Neuronal stem cell (in vitro differentiated cells): ENCODE measurements around the gene SAMD9L.

Source experiments
- DNase-seq: peaks from one replicate; pipeline ENCODE4 v3.0.0-alpha.2; 2013; ENCODE audit warnings: low spot score
- H2AFZ ChIP-seq: one replicate; pipeline ENCODE4 v1.6.1; 2013; ENCODE audit warnings: mild to moderate bottlenecking, low read length, inconsistent platforms
- H2AK5ac ChIP-seq: 2 replicates; pipeline ENCODE4 v1.6.1; 2013; ENCODE audit warnings: low read depth, mild to moderate bottlenecking, inconsistent platforms, low read length, moderate library complexity, mixed read lengths
- H2BK120ac ChIP-seq: 2 replicates; pipeline ENCODE4 v1.6.1; 2013; ENCODE audit warnings: low read depth, mild to moderate bottlenecking, inconsistent platforms, low read length, moderate library complexity, mixed read lengths
- H2BK12ac ChIP-seq: one replicate; pipeline ENCODE4 v1.6.1; 2013; ENCODE audit warnings: low read length, inconsistent platforms
- H2BK15ac ChIP-seq: 2 replicates; pipeline ENCODE4 v1.6.1; 2013; ENCODE audit warnings: mild to moderate bottlenecking, low read length, inconsistent platforms, mixed read lengths
- H2BK5ac ChIP-seq: one replicate; pipeline ENCODE4 v1.6.1; 2013; ENCODE audit warnings: inconsistent platforms, mild to moderate bottlenecking, low read length, moderate library complexity
- H3K14ac ChIP-seq: one replicate; pipeline ENCODE4 v1.6.1; 2013; ENCODE audit warnings: low read length, inconsistent platforms
- H3K18ac ChIP-seq: 2 replicates; pipeline ENCODE4 v1.6.1; 2013; ENCODE audit warnings: low read length, inconsistent platforms
- H3K23ac ChIP-seq: 2 replicates; pipeline ENCODE4 v1.6.1; 2013; ENCODE audit warnings: low read depth, mild to moderate bottlenecking, mixed read lengths, low read length, inconsistent platforms; ENCODE audit not compliant: poor library complexity
- H3K27ac ChIP-seq: replicated peaks from 3 replicates; pipeline ENCODE4 v1.5.1; 2013; ENCODE audit warnings: low read length, inconsistent platforms
- H3K27me3 ChIP-seq, 3 experiments: 2 replicates each; pipeline ENCODE4 v1.6.1; 2013; ENCODE audit warnings: low read length in 3 of 3, mild to moderate bottlenecking in 2 of 3, inconsistent platforms in 1 of 3, low read depth in 1 of 3, mixed read lengths in 1 of 3, moderate library complexity in 1 of 3; ENCODE audit not compliant: control insufficient read depth in 3 of 3, insufficient read depth in 3 of 3
- H3K36me3 ChIP-seq, 2 donors: replicated peaks in 1 of 2; 2 replicates each; pipeline ENCODE4 v1.6.1; 2013; ENCODE audit warnings: low read length in 2 of 2; ENCODE audit not compliant: control insufficient read depth in 2 of 2, insufficient read depth in 2 of 2
- H3K4ac ChIP-seq: 2 replicates; pipeline ENCODE4 v1.6.1; 2013; ENCODE audit warnings: inconsistent platforms, mild to moderate bottlenecking, low read length, moderate library complexity
- H3K4me1 ChIP-seq, 2 donors: 1 replicate in 1 of 2; 2 replicates in 1 of 2; pipeline ENCODE4 v1.6.1; 2013; ENCODE audit warnings: low read length in 2 of 2, low read depth in 1 of 2; ENCODE audit not compliant: control insufficient read depth in 2 of 2, insufficient read depth in 1 of 2
- H3K4me2 ChIP-seq: one replicate; pipeline ENCODE4 v1.6.1; 2013; ENCODE audit warnings: mild to moderate bottlenecking, low read length, inconsistent platforms; ENCODE audit not compliant: insufficient read depth, poor library complexity, severe bottlenecking
- H3K4me3 ChIP-seq, 2 donors: 2 replicates each; pipeline ENCODE4 v1.5.1; 2013; ENCODE audit warnings: low read length in 2 of 2, mild to moderate bottlenecking in 2 of 2, inconsistent platforms in 1 of 2, moderate library complexity in 1 of 2
- H3K79me1 ChIP-seq: one replicate; pipeline ENCODE4 v1.6.1; 2013; ENCODE audit warnings: low read depth, mild to moderate bottlenecking, inconsistent platforms, low read length, moderate library complexity
- H3K9ac ChIP-seq: one replicate; pipeline ENCODE4 v1.6.1; 2013; ENCODE audit warnings: mild to moderate bottlenecking, low read depth, low read length, inconsistent platforms; ENCODE audit not compliant: poor library complexity
- H3K9me3 ChIP-seq, 2 donors: replicated peaks in 1 of 2; 2 replicates each; pipeline versions ENCODE3 to v1.6.1; 2013; ENCODE audit warnings: low read length in 2 of 2, mild to moderate bottlenecking in 2 of 2, inconsistent platforms in 1 of 2, low read depth in 1 of 2, mixed read lengths in 1 of 2, moderate library complexity in 1 of 2; ENCODE audit not compliant: control insufficient read depth in 2 of 2, insufficient read depth in 1 of 2
- H4K8ac ChIP-seq: one replicate; pipeline ENCODE4 v1.6.1; 2013; ENCODE audit warnings: low read depth, mild to moderate bottlenecking, inconsistent platforms, low read length, moderate library complexity
- H4K91ac ChIP-seq: one replicate; pipeline ENCODE4 v1.6.1; 2013; ENCODE audit warnings: low read length, low read depth, mild to moderate bottlenecking, inconsistent platforms; ENCODE audit not compliant: poor library complexity
- WGBS, 2 donors: extraction: QIAGEN DNeasy Blood & Tissue Kit; methylation state at CpG; one replicate each; pipeline ENCODE4 v1.1.7; 2013; ENCODE audit warnings: missing lambda C conversion rate in 2 of 2, mixed read lengths in 1 of 2; ENCODE audit not compliant: insufficient read length in 2 of 2, insufficient replicate concordance in 1 of 2; ENCODE audit errors: extremely low coverage in 2 of 2; 5-methylcytosine and 5-hydroxymethylcytosine counted together

Gene SAMD9L

DNA sequence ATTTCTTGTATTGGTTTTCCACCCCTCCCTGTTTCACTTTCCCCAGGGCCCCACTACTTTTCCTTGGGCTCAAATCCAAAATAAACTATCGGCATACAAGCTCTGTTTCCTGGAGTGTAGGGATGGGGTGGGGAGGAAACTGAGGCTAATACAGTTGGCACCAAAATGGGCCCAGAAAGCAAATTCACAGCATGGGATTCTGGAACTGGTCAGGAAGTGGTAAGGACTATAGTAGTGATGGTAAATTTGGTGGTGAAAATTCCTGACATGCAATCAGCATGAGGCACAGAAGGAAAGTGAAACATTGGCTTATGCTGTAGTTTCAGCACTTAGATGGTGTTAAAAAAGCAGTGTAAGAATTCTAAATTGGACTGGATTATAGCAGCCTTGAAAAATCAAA is 8.7 kb upstream of the SAMD9L start:
- Histone ChIP-seq H2BK120ac (no peak overlapping the region), H3K27me3 (peaks cover 0 to 8% (median 0%) of the 10 kb centered on the region in 3 experiments), H3K4ac (no peak overlapping the region), H2BK5ac (no peak overlapping the region), H3K4me2 (no peak overlapping the region), H3K79me1 (no peaks in the 10 kb centered on the region), H3K4me3 (no peak overlapping the region), H3K9me3 (no peaks in the 10 kb centered on the region), H3K4me1 (no peaks in the 10 kb centered on the region), H2BK15ac (no peak overlapping the region), H3K9ac (no peak overlapping the region), H3K27ac (no peak overlapping the region), H3K14ac (no peak overlapping the region), H4K8ac (no peak overlapping the region), H3K18ac (no peak overlapping the region), H2AFZ (no peak overlapping the region), H3K23ac (no peak overlapping the region), H2BK12ac (no peak overlapping the region), H4K91ac (no peak overlapping the region), H2AK5ac (no peak overlapping the region), H3K36me3 (no peaks in the 10 kb centered on the region)
- no peak for DNase-seq
- WGBS, 2 donors: no CpG with 5 or more reads among the region's 1 CpG

DNA sequence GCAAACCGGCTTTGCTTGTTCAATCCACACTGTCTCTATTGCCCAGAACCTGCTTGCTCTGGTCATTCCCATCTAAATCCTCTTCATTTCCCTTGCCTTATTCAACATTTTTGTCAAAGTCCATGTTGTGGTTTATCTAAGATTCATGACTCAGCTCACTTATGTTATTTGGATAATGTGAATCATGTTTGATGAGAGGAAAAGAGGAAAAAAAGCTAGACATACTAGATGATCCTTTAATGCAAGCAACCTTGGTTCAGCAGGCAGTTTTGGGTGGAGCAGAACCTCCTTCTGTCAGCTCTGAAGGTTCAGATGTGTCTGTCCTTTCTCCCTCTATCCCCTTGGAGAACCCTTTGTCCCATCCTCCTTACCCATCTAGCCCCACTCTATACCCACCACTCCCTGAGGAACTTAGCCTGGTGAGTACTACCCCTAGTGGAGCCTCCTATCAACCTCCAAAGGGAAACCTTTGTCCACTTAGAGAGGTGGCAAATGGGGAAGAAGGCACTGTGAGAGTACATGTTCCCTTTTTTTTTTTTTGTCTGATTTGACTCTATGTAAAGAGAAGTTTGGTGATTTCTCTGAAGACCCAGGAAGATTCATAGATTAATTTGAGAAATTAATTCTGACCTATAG is 2.1 kb upstream of the SAMD9L start:
- no peak overlapping the region for H3K4me2 ChIP-seq
- no peak overlapping the region for H4K8ac ChIP-seq
- no peak overlapping the region for H2BK120ac ChIP-seq
- no peak overlapping the region for H2AFZ ChIP-seq
- no peak overlapping the region for H3K4me3 ChIP-seq
- H2BK15ac ChIP-seq: no peak overlapping the region
- no peaks in the 10 kb centered on the region for H3K9me3 ChIP-seq
- no peak for DNase-seq
- H3K79me1 ChIP-seq: no peaks in the 10 kb centered on the region
- no peak overlapping the region for H2BK5ac ChIP-seq
- H2BK12ac ChIP-seq: no peak overlapping the region
- no CpG with 5 or more reads among the region's 1 CpG for WGBS, 2 donors
- peaks cover 0 to 6% of the 10 kb centered on the region in 2 donors for H3K4me1 ChIP-seq
- H3K4ac ChIP-seq: no peak overlapping the region
- no peak overlapping the region for H3K14ac ChIP-seq
- H3K18ac ChIP-seq: no peak overlapping the region
- H3K23ac ChIP-seq: no peak overlapping the region
- H3K9ac ChIP-seq: no peak overlapping the region
- peaks cover 0 to 11% (median 0%) of the 10 kb centered on the region in 3 experiments for H3K27me3 ChIP-seq
- no peak overlapping the region for H3K27ac ChIP-seq
- no peak overlapping the region for H2AK5ac ChIP-seq
- H4K91ac ChIP-seq: no peak overlapping the region
- H3K36me3 ChIP-seq: no peaks in the 10 kb centered on the region

DNA sequence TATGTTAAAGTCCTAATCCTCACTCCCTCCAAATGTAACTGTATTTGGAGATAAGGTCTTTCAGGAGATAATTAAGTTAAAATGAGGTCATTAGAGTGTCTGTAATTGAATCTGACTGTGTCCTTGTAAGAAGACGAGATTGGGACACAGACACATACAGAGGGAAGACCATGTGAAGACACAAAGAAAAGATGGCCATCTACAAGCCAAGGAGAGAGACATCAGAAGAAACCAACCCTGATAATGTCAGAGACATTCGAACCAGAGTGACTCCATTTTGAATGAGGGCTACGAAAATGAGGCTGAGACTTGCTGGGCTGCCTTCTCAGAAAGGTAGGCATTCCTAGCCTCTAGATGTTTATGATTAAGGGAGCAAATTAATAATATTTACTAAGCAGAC is 542 bp upstream of the SAMD9L start:
- no peak overlapping the region for H2BK12ac ChIP-seq
- H2BK5ac ChIP-seq: no peak overlapping the region
- H2AK5ac ChIP-seq: no peak overlapping the region
- peaks cover 0 to 10% (median 0%) of the 10 kb centered on the region in 3 experiments for H3K27me3 ChIP-seq
- no peak overlapping the region for H3K18ac ChIP-seq
- no peak overlapping the region for H3K4me3 ChIP-seq
- no peak overlapping the region for H2BK120ac ChIP-seq
- no CpG with 5 or more reads among the region's 3 CpGs for WGBS, 2 donors
- no peaks in the 10 kb centered on the region for H3K36me3 ChIP-seq
- no peaks in the 10 kb centered on the region for H3K9me3 ChIP-seq
- no peak overlapping the region for H2AFZ ChIP-seq
- H3K4me2 ChIP-seq: no peak overlapping the region
- H3K23ac ChIP-seq: no peak overlapping the region
- H3K4me1 ChIP-seq: peaks cover 0 to 6% of the 10 kb centered on the region in 2 donors
- H4K8ac ChIP-seq: no peak overlapping the region
- H3K14ac ChIP-seq: no peak overlapping the region
- no peak overlapping the region for H3K4ac ChIP-seq
- no peak overlapping the region for H4K91ac ChIP-seq
- H3K27ac ChIP-seq: no peak overlapping the region
- no peak overlapping the region for H3K9ac ChIP-seq
- DNase-seq: no peak
- no peak overlapping the region for H2BK15ac ChIP-seq
- no peaks in the 10 kb centered on the region for H3K79me1 ChIP-seq

DNA sequence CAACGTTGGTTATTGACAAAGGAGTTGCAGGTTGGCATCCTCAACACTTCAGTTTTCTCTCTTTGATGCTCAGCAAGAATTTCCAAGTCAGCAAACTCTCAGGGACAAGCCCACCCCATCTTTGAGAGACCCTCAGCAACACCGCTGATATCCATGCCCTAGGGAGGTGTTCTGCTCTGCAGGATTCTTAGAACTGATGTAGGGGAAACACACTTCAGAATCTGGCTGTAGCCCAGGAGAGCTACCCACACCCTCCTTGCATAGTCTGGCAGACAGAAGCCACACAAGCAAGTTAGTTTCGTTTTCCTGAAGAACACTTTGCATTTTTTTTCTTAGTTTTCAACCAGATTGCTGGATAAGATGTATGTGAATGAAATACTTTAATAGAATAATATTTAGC is 822 bp downstream of the SAMD9L start:
- H3K27ac ChIP-seq: no peak overlapping the region

More for the DNA sequence above, 822 bp downstream of the SAMD9L start:
- Histone ChIP-seq H3K23ac (no peak overlapping the region), H3K4me2 (no peak overlapping the region), H3K9ac (no peak overlapping the region), H2BK5ac (no peak overlapping the region), H4K8ac (no peak overlapping the region), H3K36me3 (no peaks in the 10 kb centered on the region), H3K4me3 (no peak overlapping the region), H3K79me1 (no peaks in the 10 kb centered on the region), H2BK15ac (no peak overlapping the region), H3K14ac (no peak overlapping the region), H3K4ac (no peak overlapping the region), H2AFZ (peak overlapping the region; percentile 1), H2BK12ac (no peak overlapping the region), H2AK5ac (no peak overlapping the region), H3K9me3 (no peaks in the 10 kb centered on the region), H4K91ac (no peak overlapping the region), H2BK120ac (no peak overlapping the region), H3K4me1 (peaks cover 0 to 6% of the 10 kb centered on the region in 2 donors), H3K27me3 (peaks cover 0 to 3% (median 0%) of the 10 kb centered on the region in 3 experiments), H3K18ac (no peak overlapping the region)
- DNase-seq: no peak
- whole genome bisulfite sequencing, 2 donors: no CpG with 5 or more reads among the region's 3 CpGs
